T47D (cell line): ENCODE results near the gene STK25.

Source experiments
- DNase-seq, 2 experiments: peaks; one replicate each; pipeline versions ENCODE4 v3.0.0 to v3.0.0-alpha.2; 2011 to 2012; ENCODE audit warnings: low read depth in 1 of 2, low spot score in 1 of 2
- JUND ChIP-seq: IDR thresholded peaks from 2 replicates; pipeline ENCODE4 v1.6.1; 2012; ENCODE audit warnings: low read depth
- in situ Hi-C: cut with HindIII; loops from 2 replicates; pipeline ENCODE4 v1.10.0; 2016; ENCODE audit warnings: low sequenced_read_pairs, low pct_unique_long_range_greater_than_20kb

STK25 gene

GRCh38 chr2:241473399-241473798 lies 35.0 kb downstream of the STK25 start:
- in situ Hi-C loops = no loop called here
- no peak for DNase-seq
- TF ChIP-seq JUND = no peak

- no peak for TF ChIP-seq JUND
- no peak for DNase-seq
- in situ Hi-C loops = no loop called here
Observed at GRCh38 chr2:241469746-241470145, 38.6 kb downstream of the STK25 start.

GRCh38 chr2:241468476-241468781 lies 40.0 kb downstream of the STK25 start:
- no peak for TF ChIP-seq JUND
- in situ Hi-C loops = no loop called here
- no peak for DNase-seq

- no peak for DNase-seq
- in situ Hi-C loops = no loop called here
- TF ChIP-seq JUND = no peak
Observed at GRCh38 chr2:241467777-241468475, 40.5 kb downstream of the STK25 start.

- DNase-seq = no peak
- in situ Hi-C loops = no loop called here
- no peak for TF ChIP-seq JUND
Observed at GRCh38 chr2:241466230-241466629, 42.2 kb downstream of the STK25 start.

- DNase-seq = no peak
- TF ChIP-seq JUND = no peak
- in situ Hi-C loops = no loop called here
Observed at GRCh38 chr2:241465543-241465942, 42.8 kb downstream of the STK25 start.

GRCh38 chr2:241463276-241464135 lies 44.9 kb downstream of the STK25 start:
- in situ Hi-C loops = no loop called here
- no peak for DNase-seq
- TF ChIP-seq JUND = no peak

- no peak for TF ChIP-seq JUND
- in situ Hi-C loops = no loop called here
- DNase-seq = no peak
Observed at GRCh38 chr2:241461693-241462677, 46.4 kb downstream of the STK25 start.

GRCh38 chr2:241460631-241461030 lies 47.8 kb downstream of the STK25 start:
- in situ Hi-C loops = no loop called here
- no peak for DNase-seq
- no peak for TF ChIP-seq JUND

GRCh38 chr2:241459520-241459919 lies 48.9 kb downstream of the STK25 start:
- in situ Hi-C loops = no loop called here
- no peak for TF ChIP-seq JUND
- no peak for DNase-seq

GRCh38 chr2:241458687-241459086 lies 49.7 kb downstream of the STK25 start:
- no peak for DNase-seq
- TF ChIP-seq JUND = no peak
- in situ Hi-C loops = no loop called here

- no peak for TF ChIP-seq JUND
- in situ Hi-C loops = no loop called here
Observed at GRCh38 chr2:241456546-241456945, 51.8 kb downstream of the STK25 start.

More at GRCh38 chr2:241456546-241456945, 51.8 kb downstream of the STK25 start:
- no peak for DNase-seq
